GM08714 (cell line): ENCODE results near the gene EYA2.

Source experiments
- H3K4me3 ChIP-seq: fragments of 200-500 bp; sonication (Bioruptor generic); 2 replicates; pipeline ENCODE4 v1.5.1; 2014; ENCODE audit warnings: mild to moderate bottlenecking, low read length, inconsistent platforms
- ZNF274 ChIP-seq: IDR thresholded peaks from 2 replicates; pipeline ENCODE4 v1.6.1; 2012; ENCODE audit warnings: mild to moderate bottlenecking, low read depth, low read length

Gene EYA2

DNA sequence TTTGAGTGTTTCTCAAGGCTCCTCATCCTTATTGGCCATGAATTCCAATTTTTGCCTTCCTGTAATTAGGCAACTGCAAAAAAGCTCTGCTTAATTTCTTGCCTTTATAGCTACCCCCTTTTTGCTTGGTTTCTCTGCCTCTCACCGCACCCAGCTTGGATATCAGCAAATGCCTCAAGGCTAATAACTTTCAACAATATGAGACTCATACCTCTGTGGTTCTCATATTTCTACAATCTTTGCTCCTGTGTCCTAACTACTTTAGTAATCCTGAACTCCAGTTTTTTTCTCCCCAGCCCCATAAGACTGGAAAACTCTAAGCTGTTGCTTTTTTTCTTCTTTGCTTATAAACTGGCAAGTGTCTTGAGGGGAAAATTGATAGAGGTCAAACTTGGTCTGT, 88.8 kb downstream of the EYA2 start:
- TF ChIP-seq ZNF274, result no peak
- H3K4me3 ChIP-seq, result no peak overlapping the region

DNA sequence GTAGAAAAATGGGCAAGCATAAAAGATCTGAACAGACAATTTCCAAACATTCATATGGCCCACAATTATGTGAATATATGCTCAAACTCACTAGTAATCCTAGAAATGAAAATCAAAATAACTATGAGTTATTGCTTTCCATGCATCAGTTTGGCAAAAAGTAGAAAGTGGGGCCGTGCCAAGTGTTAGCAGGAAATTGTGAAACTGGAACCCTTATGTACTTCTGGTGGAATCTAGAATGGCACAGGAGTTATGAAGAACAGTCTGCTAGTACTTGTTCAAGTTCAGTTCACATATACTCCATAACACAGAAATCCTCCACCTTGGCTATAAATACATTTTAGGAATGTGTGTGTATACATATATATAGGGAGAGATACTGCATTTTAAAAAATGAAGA, 89.8 kb downstream of the EYA2 start:
- H3K4me3 ChIP-seq, result no peak overlapping the region
- no peak for TF ChIP-seq ZNF274

DNA sequence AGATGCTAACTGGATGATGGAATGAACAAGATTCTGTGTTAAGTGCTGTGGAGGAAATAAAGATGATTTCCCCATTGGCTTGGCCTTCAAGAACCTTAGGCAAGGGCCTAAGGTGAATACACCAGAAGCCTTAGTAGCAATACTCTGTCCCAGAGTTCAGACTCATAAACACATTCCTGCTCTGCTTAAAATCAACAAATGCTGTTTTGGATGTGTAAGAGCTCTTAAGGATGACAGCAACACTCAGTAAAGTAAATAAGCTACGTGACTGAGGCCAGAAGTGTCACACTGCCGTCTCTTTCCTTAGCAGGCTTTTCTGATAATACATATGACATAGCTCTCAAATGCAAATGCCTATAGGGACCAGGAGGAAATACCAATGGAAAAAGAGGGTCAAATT, 90.6 kb downstream of the EYA2 start:
- TF ChIP-seq ZNF274, result no peak
- no peak overlapping the region for H3K4me3 ChIP-seq

DNA sequence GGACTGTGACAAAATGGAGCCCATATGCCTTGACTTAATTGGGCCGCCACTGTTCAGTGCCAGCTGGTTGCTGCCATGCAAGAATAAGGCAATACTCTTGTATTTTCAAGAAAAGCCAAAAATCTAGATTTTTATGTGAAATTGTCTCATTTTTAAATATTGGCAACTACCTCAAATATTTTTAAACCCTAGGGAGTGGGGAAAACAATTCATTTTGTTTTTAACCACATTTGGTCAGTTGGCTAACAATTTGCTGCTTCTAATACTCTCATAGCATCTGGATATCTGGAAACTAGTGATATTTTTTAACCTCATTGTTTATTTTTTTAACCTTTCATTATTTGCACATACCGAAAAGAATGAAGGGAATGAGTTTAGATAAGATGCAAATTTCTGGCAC, 91.0 kb downstream of the EYA2 start:
- TF ChIP-seq ZNF274, result no peak
- no peak overlapping the region for H3K4me3 ChIP-seq

DNA sequence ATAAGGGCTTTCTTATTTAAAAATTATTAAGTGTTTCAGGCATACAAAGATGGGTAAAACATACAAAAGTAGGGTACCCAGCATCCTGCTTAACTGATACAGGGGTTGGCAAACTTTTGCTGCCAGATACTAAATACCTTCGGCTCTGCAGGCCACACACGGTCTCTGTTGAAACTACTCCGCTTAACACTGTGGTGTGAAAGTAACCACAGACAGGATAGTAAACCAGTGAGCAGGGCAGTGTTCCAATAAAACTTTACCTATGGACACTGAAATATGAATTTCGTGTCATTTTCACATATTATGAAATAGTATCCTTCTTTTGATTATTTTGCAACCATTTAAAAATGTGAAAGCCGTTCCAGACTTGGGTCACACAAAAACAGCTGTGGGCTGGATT, 92.4 kb downstream of the EYA2 start:
- TF ChIP-seq ZNF274, result no peak
- H3K4me3 ChIP-seq, result no peak overlapping the region

DNA sequence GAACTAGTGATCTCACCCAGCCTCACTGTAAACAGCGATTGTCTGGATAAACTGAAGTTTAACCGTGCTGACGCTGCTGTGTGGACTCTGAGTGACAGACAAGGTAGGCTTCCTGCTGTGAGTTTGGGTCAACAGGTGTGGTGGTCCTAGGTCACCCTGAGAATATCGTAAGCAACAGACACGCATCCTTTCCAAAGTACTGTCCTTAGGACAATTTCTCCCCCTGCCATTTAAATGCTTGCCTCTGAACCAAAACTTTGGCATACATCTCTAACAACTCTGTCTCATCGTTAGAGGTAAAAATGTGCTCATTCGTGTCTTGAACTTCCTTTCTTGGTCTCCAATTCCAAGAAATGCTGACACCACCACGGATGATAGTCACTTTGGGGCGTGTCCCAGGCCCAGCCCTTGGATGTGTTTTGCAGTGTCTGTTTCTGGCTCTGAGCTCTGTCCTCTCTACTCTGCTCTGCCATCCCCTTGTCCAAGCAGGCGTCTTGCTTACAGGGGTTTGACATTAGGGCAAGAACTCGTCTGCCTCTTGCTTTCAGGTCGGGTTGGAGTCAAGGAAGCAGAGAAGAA, 95.5 kb downstream of the EYA2 start:
- no peak for TF ChIP-seq ZNF274
- no peak overlapping the region for H3K4me3 ChIP-seq

DNA sequence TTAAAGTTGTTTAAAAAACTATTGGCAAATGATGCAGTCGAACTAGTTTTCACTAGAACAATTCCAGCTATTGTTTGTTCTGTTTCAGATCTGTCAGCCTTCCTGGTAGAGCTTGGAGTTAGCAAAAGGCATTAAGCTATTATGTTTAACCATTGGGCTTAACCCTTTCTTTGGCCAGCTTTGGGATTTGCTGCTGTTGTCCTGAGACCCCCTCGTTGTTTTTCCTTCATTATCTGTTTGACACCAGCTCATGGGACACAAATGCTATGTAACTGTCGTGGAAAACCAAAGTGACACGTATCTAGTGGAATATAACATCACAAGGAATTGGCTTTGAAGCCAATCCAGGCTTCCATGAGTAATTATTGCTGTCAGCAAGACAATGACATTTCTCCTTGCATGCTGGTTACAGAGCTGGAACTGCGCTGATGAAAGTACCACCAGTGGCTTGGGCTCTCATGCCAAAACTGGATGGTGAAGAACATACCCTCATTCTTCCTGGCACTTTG, 96.0 kb downstream of the EYA2 start:
- TF ChIP-seq ZNF274, result no peak
- no peak overlapping the region for H3K4me3 ChIP-seq

DNA sequence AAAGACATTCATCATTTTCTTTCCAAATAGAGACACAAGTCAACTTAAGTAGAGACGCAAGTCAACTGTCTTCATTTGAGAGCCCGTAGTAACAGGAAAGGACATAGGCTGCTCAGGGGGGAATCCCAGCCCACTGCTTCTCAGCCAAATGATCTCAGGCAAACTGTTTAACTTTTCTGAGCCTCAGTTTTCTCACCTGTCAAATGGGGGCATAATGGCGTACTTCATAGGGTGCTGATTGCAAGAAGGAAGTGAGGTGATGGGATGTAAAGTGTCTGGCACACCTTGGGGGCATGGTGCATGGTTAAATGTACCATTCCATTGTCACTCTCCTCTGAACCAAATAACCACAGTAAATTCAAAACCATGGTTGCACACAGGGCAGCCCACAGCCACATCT, 96.5 kb downstream of the EYA2 start:
- H3K4me3 ChIP-seq, result no peak overlapping the region
- no peak for TF ChIP-seq ZNF274

DNA sequence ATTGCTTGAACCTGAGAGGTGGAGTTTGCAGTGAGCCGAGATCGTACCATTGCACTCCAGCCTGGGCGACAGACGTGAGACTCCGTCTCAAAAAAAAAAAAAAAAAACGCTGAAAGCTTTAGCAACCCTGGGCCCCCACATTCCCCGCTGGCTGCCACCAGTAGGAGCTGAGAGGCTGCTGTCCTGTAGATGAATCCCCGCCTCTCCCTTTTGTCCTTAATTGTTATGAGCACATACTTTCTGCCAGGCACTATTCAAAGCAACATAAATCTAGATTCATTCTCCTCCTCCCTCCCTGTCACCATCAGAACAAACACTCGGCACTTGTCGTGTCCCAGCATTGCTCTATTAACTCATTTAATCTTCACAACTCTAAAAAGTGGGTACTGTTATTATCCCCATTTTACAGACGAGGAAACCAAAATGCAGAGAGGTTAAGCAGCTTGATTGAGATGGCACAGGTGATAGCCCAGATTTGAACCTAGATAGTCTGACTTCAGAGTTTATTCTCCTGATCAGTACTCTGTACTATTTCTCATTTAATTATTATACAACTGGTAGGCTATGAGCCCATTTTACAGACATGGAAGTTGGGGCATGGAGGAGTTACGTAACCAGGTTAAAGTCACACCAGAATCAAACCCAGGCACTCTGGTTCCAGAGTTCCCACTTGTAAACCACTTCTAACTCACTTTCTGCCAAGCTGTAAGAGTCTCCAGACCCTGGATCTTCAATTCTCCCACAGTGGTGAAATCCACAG, 97.4 kb downstream of the EYA2 start:
- TF ChIP-seq ZNF274, result no peak
- no peak overlapping the region for H3K4me3 ChIP-seq

DNA sequence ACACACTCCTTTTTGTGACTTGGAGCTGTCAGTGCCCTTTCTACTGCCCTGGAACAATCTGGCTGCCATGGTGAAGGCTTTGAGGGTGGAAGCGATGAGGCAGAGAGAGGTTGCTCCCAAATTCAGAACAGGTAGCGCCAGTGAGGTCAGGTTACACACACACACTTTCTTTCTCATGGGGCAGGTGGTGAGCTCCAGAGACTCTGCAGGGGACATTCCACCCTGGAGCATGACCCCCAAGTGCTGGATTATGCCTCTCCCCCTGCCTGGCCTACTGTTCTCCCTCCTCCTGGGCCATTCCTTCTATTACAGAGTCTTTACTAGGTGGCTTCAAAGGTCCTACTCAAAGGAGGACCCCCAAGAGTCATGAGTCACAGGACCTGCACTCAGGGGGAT, 98.0 kb downstream of the EYA2 start:
- TF ChIP-seq ZNF274, result no peak
- no peak overlapping the region for H3K4me3 ChIP-seq

DNA sequence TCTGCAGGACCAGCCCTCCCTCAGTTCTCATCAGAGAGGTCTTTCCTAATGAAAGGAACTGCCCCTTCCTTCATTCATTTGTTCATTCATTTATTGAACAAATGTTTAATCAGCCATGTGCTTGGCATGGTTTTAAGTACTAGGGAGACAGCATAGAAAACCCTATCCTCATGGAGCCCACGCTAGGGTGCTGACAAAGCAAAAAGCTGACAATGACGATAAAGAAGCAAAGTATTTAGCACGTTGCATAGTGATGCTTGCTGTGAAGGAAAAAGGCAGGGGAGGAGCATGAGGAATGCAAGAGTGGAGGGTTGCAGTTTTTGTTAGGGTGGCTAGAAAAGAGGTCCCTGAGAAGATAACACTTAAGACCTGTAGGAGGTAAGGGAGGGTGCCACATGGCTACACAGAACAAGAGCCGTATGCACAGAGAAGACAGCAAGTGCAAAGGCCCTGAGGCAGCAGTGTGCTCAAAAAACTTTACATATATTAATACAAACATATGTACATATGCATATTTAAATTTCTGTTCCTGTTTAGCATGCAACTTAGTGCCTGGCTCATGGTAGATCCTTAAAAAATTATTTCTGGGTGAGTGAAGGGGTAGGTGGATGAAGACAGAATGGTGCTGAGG, 98.9 kb downstream of the EYA2 start:
- no peak for TF ChIP-seq ZNF274

DNA sequence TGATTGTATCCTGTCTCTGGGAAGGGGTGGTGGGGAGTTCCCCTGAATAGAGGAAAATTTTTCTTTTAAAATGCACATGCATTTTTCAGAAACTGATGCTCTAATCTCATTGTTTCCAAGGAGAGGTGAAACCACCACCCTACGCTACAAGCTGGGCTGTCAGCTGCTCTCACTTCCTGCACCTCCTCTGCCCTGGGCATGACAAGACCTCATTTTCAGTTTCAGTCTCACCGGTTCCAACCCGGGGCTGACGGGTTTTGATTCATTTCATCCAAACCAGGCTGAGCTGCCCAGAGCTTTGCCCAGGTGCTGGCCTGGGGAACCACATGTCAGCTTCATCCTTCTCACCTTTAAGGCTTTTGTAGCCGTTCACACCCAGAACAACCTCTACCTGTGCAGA, 99.7 kb downstream of the EYA2 start:
- no peak overlapping the region for H3K4me3 ChIP-seq
- TF ChIP-seq ZNF274, result no peak

More for the DNA sequence above, 98.9 kb downstream of the EYA2 start:
- no peak overlapping the region for H3K4me3 ChIP-seq

DNA sequence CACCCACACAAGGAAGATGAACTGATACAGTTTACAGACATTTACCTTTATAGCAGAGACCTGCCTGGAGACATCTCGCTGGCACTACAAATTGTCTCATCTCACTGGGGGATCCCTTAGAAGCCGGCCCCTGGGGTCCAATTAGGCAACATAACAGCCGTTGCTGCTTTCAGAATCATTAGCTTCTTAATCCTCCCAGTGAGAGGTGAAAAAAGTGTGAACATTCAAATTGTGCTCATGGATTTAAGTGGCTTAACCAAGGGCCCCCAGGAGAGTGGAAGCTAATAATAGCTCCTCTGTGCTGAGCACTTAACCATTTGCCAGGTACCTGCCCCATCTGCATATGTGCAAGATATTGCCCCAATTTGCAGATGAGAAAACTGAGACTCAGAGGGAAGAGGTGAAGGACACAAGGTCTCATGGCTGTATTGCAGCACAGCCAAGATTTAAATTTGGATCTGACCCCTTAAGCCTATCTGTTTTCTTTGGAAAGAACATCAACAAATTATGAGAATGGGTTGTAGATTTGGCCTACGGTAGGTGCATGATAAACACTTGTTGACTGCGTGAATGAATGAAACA, 101.0 kb downstream of the EYA2 start:
- no peak for TF ChIP-seq ZNF274
- H3K4me3 ChIP-seq, result no peak overlapping the region

DNA sequence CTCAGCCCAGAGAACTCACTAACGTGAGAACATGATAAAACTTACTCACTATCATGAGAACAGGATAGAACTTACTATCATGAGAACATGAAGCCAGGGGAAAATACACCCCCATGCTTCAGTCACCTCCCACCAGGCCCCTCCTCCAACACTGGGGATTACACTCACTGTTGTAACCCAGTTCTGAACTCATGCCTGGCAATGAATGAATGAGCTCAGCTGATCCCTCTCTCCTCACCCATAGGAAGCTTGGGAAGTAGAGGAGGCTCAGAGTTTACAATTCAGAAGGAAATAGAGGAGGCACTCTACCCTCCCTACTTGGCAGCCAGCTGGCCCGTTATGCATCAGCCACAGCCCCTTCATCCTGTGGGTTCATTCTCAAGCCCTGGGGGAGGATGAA, 102.5 kb downstream of the EYA2 start:
- no peak for TF ChIP-seq ZNF274
- no peak overlapping the region for H3K4me3 ChIP-seq
